ENCODE results near the gene TLR8.
"Not testable (repeated sequence)": the region's sequence is repeated elsewhere in the genome, so short reads cannot be mapped to it uniquely, and the experiment has no call there.

The TLR8 gene

GRCh38 chrX:12896935-12897334 lies 9.5 kb upstream of the TLR8 start:
- no peak for DNase-seq (ENCODE audit: low read depth, low spot score)

- DNase-seq (ENCODE audit: low read depth, low spot score): no peak
Measured at GRCh38 chrX:12898073-12898472, 8.3 kb upstream of the TLR8 start.

GRCh38 chrX:12899506-12899905 lies 6.9 kb upstream of the TLR8 start:
- DNase-seq (ENCODE audit: low read depth, low spot score): no peak

- peak; percentile 20 for DNase-seq (ENCODE audit: low read depth, low spot score)
Measured at GRCh38 chrX:12901486-12901885, 4.9 kb upstream of the TLR8 start.

- no peak for DNase-seq (ENCODE audit: low read depth, low spot score)
Measured at GRCh38 chrX:12903646-12904045, 2.8 kb upstream of the TLR8 start.

- no peak for DNase-seq (ENCODE audit: low read depth, low spot score)
Measured at GRCh38 chrX:12910423-12911121, 4.2 kb downstream of the TLR8 start.

GRCh38 chrX:12911122-12911470 lies 4.7 kb downstream of the TLR8 start:
- no peak for DNase-seq (ENCODE audit: low read depth, low spot score)

GRCh38 chrX:12912791-12913482 lies 6.5 kb downstream of the TLR8 start:
- DNase-seq (ENCODE audit: low read depth, low spot score): no peak

- DNase-seq (ENCODE audit: low read depth, low spot score): no peak
Measured at GRCh38 chrX:12917753-12918152, 11.3 kb downstream of the TLR8 start.

GRCh38 chrX:12919051-12919450 lies 12.6 kb downstream of the TLR8 start:
- no peak for DNase-seq (ENCODE audit: low read depth, low spot score)

- no peak for DNase-seq (ENCODE audit: low read depth, low spot score)
Measured at GRCh38 chrX:12919620-12920019, 13.2 kb downstream of the TLR8 start.

- no peak for DNase-seq (ENCODE audit: low read depth, low spot score)
Measured at GRCh38 chrX:12920990-12921389, 14.6 kb downstream of the TLR8 start.

- no peak for DNase-seq (ENCODE audit: low read depth, low spot score)
Measured at GRCh38 chrX:12921886-12922598, 15.6 kb downstream of the TLR8 start.

GRCh38 chrX:12922599-12922919 lies 16.1 kb downstream of the TLR8 start:
- no peak for DNase-seq (ENCODE audit: low read depth, low spot score)

- no peak for DNase-seq (ENCODE audit: low read depth, low spot score)
Measured at GRCh38 chrX:12929701-12930100, 23.3 kb downstream of the TLR8 start.

- DNase-seq (ENCODE audit: low read depth, low spot score): no peak
Measured at GRCh38 chrX:12930150-12930549, 23.7 kb downstream of the TLR8 start.

GRCh38 chrX:12932244-12932643 lies 25.8 kb downstream of the TLR8 start:
- no peak for DNase-seq (ENCODE audit: low read depth, low spot score)

GRCh38 chrX:12934850-12935249 lies 28.4 kb downstream of the TLR8 start:
- DNase-seq (ENCODE audit: low read depth, low spot score): no peak

- DNase-seq (ENCODE audit: low read depth, low spot score): no peak
Measured at GRCh38 chrX:12936947-12937346, 30.5 kb downstream of the TLR8 start.

- not testable (repeated sequence) for DNase-seq (ENCODE audit: low read depth, low spot score)
Measured at GRCh38 chrX:12940471-12940870, 34.1 kb downstream of the TLR8 start.

- not testable (repeated sequence) for DNase-seq (ENCODE audit: low read depth, low spot score)
Measured at GRCh38 chrX:12943592-12943991, 37.2 kb downstream of the TLR8 start.

- not testable (repeated sequence) for DNase-seq (ENCODE audit: low read depth, low spot score)
Measured at GRCh38 chrX:12944452-12944851, 38.0 kb downstream of the TLR8 start.

GRCh38 chrX:12945494-12945893 lies 39.1 kb downstream of the TLR8 start:
- no peak for DNase-seq (ENCODE audit: low read depth, low spot score)

Measured in activated CD4-positive, CD25-positive, alpha-beta regulatory T cell treated with anti-CD3 and anti-CD28 coated beads, Interleukin-2, amount 50 U/mL, for 16 hours (primary cell).